ENCODE measurements around the gene SPATA45.
"Not testable (repeated sequence)": the region's sequence is repeated elsewhere in the genome, so short reads cannot be mapped to it uniquely, and the experiment has no call there.

Gene SPATA45

DNA sequence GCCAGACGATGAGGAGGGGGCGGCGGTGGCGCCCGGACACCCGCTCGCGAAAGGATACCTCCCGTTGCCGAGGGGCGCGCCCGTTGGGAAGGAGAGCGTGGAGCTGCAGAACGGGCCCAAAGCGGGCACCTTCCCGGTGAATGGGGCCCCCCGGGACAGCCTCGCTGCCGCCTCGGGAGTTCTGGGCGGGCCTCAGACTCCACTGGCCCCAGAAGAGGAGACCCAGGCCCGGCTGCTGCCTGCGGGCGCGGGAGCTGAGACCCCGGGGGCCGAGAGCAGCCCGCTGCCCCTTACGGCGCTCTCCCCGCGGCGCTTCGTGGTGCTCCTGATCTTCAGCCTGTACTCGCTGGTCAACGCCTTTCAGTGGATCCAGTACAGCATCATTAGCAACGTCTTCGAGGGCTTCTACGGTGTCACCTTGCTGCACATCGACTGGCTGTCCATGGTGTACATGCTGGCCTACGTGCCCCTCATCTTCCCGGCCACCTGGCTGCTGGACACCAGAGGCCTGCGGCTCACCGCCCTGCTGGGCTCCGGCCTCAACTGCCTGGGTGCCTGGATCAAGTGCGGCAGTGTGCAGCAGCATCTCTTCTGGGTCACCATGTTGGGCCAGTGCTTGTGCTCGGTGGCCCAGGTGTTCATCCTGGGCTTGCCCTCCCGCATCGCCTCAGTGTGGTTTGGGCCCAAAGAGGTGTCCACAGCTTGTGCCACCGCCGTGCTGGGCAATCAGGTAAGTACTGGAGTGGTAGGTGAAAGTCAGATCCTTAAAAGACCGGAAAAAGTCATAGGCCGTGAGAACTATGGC is 11.2 kb upstream of the SPATA45 start:
- Histone ChIP-seq H3K27ac (ENCODE audit: low read depth, low read length) (peak overlapping the region; percentile 83), H3K4me1 (ENCODE audit: control insufficient read depth, insufficient read depth, low read length) (no peaks in the 10 kb centered on the region), H3K4me3 (ENCODE audit: low read length) (peak overlapping the region; percentile 88), H3K9ac (ENCODE audit: low read length) (peak overlapping the region; percentile 66), H3K27me3 (ENCODE audit: control insufficient read depth, insufficient read depth, low read length) (no peaks in the 10 kb centered on the region), H3K36me3 (ENCODE audit: control insufficient read depth, insufficient read depth, low read length) (no peaks in the 10 kb centered on the region)

DNA sequence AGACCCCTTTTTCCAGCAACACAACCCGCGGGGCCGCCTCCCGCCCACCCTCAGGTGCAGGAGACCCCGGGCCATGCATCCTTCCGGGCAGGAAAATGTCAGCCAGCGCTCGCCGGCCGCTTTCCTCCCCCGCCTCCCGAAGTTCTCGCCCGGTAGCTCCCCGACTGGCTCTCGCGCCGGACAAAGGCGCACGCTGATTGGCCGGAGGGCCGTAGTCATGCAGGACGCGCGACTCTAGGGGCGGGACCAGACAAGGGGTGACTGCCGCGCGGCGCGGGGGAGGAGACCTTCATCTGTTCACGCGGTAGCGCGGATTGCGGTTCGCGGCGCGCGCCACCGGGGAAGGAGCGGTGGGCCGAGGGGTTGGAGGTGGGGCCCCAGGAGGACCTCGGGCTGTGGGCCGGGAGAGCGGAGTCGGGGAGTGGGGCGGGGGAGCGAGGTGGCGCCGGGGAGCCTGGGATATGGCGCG is 10.6 kb upstream of the SPATA45 start, which contains the start of gene FLVCR1:
TSS of gene FLVCR1 (plus strand) at position 284 of the 469 bp plus-strand sequence. CDS start at position 462, 178 bp downstream.
- H3K4me1 ChIP-seq (ENCODE audit: control insufficient read depth, insufficient read depth, low read length): no peaks in the 10 kb centered on the region
- no peaks in the 10 kb centered on the region for H3K27me3 ChIP-seq (ENCODE audit: control insufficient read depth, insufficient read depth, low read length)
- peak within 1 kb of the TSS; percentile 84 for H3K9ac ChIP-seq (ENCODE audit: low read length)
- peak within 1 kb of the TSS; percentile 88 for H3K4me3 ChIP-seq (ENCODE audit: low read length)
- H3K36me3 ChIP-seq (ENCODE audit: control insufficient read depth, insufficient read depth, low read length): no peaks in the 10 kb centered on the region
- peak within 1 kb of the TSS; percentile 83 for H3K27ac ChIP-seq (ENCODE audit: low read depth, low read length)

DNA sequence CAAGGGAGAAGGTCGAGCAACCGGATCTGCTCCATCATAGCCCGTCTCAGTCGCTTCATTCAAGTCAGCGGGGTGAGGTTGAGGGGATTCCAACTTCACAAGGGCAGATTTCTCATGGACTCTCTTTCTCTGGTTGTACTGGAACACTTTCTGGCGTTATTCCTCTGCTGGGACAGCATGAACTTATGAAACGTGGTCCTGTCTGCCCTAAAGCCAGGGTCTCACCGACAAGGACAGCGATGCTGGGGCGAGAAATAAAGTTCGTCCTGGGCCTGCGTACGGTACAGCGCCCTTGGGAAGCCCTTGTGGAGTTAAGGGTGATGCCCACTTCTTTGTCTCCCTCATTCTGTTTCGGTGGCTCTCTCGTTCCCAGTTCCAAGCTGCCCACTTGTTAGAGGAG is 9.3 kb upstream of the SPATA45 start:
- Histone ChIP-seq H3K4me3 (ENCODE audit: low read length) (no peak overlapping the region), H3K36me3 (ENCODE audit: control insufficient read depth, insufficient read depth, low read length) (no peaks in the 10 kb centered on the region), H3K4me1 (ENCODE audit: control insufficient read depth, insufficient read depth, low read length) (no peaks in the 10 kb centered on the region), H3K9ac (ENCODE audit: low read length) (no peak overlapping the region), H3K27me3 (ENCODE audit: control insufficient read depth, insufficient read depth, low read length) (no peaks in the 10 kb centered on the region), H3K27ac (ENCODE audit: low read depth, low read length) (no peak overlapping the region)

DNA sequence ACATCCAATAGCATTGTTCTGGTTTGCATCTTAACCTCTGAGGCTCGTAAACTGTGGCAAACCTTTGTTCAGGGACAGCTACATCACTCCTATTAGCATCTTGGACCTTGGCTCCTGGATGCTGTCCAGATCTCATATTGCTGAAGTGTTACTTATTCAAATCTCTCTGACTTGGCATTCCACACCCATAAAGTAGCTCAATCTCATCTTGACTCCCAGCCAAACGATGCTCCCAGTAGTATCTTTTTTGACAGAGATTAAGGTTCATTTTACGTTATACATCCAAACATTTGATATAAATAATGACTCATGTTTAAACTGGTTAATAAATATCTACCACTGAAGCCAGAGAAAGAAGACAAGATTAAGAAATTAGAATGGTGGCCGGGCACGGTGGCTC is 6.2 kb upstream of the SPATA45 start:
- H3K27ac ChIP-seq (ENCODE audit: low read depth, low read length): no peak overlapping the region

DNA sequence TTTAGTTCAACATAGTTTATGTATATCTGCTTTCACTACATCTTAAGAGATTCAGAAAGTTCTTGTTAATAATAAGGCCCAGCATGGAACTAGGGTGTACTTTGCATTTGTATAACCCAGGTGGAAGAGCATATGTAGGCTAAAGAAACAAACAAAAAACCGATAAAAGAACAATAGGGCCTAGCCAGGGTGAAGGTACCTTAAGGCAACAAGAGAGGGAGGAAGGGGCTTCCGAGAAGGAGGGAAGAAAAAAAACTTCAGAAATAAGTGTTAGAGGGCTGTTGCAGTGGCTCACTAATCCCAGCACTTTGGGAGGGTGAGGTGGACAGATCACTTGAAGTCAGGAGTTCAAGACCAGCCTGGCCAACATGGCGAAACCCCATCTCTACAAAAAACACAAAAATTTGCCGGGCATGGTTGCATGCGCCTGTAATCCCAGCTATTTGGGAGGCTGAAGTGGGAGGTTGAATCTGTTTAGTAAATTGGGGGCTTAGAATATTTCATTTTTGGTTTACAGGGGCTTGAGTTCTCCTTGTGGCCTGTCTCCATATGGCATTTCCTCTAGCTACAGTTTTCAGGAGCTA is 4.7 kb upstream of the SPATA45 start:
- H3K36me3 ChIP-seq (ENCODE audit: control insufficient read depth, insufficient read depth, low read length): no peaks in the 10 kb centered on the region
- H3K4me1 ChIP-seq (ENCODE audit: control insufficient read depth, insufficient read depth, low read length): no peaks in the 10 kb centered on the region
- no peak overlapping the region for H3K27ac ChIP-seq (ENCODE audit: low read depth, low read length)
- no peaks in the 10 kb centered on the region for H3K27me3 ChIP-seq (ENCODE audit: control insufficient read depth, insufficient read depth, low read length)
- no peak overlapping the region for H3K9ac ChIP-seq (ENCODE audit: low read length)
- H3K4me3 ChIP-seq (ENCODE audit: low read length): no peak overlapping the region

More for the DNA sequence above, 6.2 kb upstream of the SPATA45 start:
- Histone ChIP-seq H3K4me1 (ENCODE audit: control insufficient read depth, insufficient read depth, low read length) (no peaks in the 10 kb centered on the region), H3K9ac (ENCODE audit: low read length) (no peak overlapping the region), H3K36me3 (ENCODE audit: control insufficient read depth, insufficient read depth, low read length) (no peaks in the 10 kb centered on the region), H3K4me3 (ENCODE audit: low read length) (no peak overlapping the region), H3K27me3 (ENCODE audit: control insufficient read depth, insufficient read depth, low read length) (no peaks in the 10 kb centered on the region)

DNA sequence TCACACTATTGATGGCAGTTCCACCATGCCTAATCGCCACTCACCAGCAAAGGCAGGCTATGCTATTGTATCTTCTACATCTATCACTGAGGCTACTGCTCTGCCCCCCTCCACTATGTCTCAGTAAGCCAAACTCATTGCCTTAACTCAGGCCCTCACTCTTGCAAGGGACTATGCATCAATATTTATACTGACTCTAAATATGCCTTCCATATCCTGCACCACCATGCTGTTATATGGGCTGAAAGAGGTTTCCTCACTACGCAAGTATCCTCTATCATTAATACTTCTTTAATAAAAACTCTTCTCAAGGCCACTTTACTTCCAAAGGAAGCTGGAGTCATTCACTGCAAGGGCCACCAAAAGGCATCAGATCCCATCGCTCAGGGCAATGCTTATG is 2.9 kb downstream of the SPATA45 start:
- H3K27ac ChIP-seq (ENCODE audit: low read depth, low read length); H3K4me1 ChIP-seq (ENCODE audit: control insufficient read depth, insufficient read depth, low read length); H3K27me3 ChIP-seq (ENCODE audit: control insufficient read depth, insufficient read depth, low read length); H3K9ac ChIP-seq (ENCODE audit: low read length); H3K4me3 ChIP-seq (ENCODE audit: low read length); H3K36me3 ChIP-seq (ENCODE audit: control insufficient read depth, insufficient read depth, low read length): not testable (repeated sequence)

DNA sequence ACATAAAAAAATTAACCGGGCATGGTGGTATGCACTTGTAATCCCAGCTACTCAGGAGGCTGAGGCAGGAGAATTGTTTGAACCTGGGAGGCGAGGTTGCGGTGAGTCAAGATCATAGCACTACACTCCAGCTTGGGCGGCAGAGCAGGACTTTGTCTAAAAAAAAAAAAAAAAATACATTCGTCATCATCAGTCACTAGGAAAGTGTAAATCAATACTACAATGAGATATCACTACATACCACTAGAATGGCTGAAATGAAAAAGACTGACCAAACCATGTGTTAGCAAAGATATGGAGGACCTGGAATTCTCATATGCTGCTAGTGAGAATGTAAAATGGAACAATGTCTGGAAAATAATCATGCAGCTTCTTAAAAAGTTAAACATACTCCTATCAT is 9.3 kb downstream of the SPATA45 start:
- no peak overlapping the region for H3K4me3 ChIP-seq (ENCODE audit: low read length)
- no peaks in the 10 kb centered on the region for H3K36me3 ChIP-seq (ENCODE audit: control insufficient read depth, insufficient read depth, low read length)
- H3K27me3 ChIP-seq (ENCODE audit: control insufficient read depth, insufficient read depth, low read length): no peaks in the 10 kb centered on the region
- no peaks in the 10 kb centered on the region for H3K4me1 ChIP-seq (ENCODE audit: control insufficient read depth, insufficient read depth, low read length)
- H3K27ac ChIP-seq (ENCODE audit: low read depth, low read length): no peak overlapping the region
- H3K9ac ChIP-seq (ENCODE audit: low read length): no peak overlapping the region

DNA sequence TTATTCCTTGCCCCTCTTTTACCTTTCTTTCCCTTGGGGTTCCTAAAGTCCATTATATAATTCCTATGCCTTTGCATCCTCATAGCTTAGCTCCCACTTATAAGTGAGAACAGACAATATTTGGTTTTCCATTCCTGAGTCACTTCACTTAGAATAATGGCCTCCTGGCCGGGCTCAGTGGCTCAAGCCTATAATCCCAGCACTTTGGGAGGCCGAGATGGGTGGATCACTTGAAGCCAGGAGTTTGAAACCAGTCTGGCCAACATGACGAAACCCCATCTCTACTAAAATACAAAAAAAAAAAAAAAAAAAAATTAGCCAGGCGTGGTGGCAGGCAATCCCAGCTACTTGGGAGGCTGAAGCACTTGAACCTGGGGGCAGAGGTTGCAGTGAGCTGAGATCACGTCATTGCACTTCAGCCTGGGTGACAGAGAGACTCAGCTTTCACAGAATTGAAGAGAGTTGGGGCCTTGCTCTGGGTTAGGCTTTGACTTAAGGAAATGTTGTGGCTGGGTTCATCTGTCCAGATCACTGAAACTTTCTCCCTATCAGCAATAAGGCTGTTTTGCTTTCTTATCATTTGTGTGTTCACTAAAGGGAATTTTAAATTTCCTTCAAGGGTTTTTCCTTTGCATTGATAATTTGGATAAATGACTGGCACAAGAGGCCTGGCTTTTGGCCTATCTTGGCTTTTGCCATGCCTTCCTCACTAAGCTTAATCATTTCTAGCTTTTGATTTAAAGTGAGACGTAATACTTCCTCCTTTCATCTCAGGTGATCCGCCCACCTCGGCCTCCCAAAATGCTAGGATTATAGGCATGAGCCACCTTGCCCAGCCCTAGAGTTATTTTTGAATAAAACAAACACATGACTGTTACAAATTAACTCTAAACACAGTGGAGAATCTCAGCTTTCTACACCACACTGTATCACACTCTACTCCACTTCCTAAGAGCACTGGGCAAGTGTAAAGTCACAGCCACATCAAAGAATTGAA is 13.9 kb downstream of the SPATA45 start:
- not testable (repeated sequence) for H3K36me3 ChIP-seq (ENCODE audit: control insufficient read depth, insufficient read depth, low read length); H3K27ac ChIP-seq (ENCODE audit: low read depth, low read length); H3K4me3 ChIP-seq (ENCODE audit: low read length)

DNA sequence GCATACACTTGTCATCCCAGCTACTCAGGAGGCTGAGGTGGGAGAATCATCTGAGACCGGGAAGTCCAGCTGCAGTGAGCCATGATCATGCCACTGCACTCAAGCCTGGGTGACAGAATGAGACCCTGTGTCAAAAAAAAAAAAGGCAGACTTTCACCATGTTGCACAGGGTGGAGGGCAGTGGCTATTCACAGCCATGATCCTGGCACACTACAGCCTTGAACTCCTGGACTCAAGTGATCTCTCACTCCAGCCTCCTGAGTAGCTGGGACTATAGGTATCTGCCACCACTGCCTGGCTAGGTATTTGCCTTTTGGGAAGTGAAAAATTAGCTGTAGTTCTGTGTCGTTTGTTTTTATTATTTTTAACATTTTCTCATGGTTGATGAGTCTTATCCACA is 19.1 kb downstream of the SPATA45 start:
- no peaks in the 10 kb centered on the region for H3K4me1 ChIP-seq (ENCODE audit: control insufficient read depth, insufficient read depth, low read length)
- no peak overlapping the region for H3K9ac ChIP-seq (ENCODE audit: low read length)
- no peaks in the 10 kb centered on the region for H3K36me3 ChIP-seq (ENCODE audit: control insufficient read depth, insufficient read depth, low read length)
- H3K27ac ChIP-seq (ENCODE audit: low read depth, low read length): no peak overlapping the region
- no peak overlapping the region for H3K4me3 ChIP-seq (ENCODE audit: low read length)
- no peaks in the 10 kb centered on the region for H3K27me3 ChIP-seq (ENCODE audit: control insufficient read depth, insufficient read depth, low read length)

More for the DNA sequence above, 13.9 kb downstream of the SPATA45 start:
- not testable (repeated sequence) for H3K9ac ChIP-seq (ENCODE audit: low read length); H3K4me1 ChIP-seq (ENCODE audit: control insufficient read depth, insufficient read depth, low read length); H3K27me3 ChIP-seq (ENCODE audit: control insufficient read depth, insufficient read depth, low read length)

DNA sequence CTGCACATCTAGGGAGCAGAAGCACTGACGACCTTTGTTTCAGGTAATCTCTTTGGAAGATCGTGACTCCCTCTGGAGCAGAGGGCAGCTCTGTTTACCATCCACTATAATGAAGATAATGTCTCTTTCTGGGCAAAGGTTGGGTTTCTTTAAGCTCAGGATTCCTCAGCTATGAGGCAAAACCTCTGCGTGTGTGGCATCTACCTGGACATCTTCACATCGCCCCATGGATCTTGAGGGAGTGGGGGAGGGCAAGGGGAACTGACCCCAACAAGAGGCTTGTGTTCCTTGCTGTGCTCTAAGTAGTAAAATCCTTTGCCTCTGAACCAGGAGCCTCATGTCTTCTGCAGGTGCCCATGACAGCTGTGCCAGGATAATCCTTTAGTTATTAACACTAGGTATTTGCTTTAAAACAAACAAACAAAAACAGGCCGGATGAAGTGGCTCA is 19.6 kb downstream of the SPATA45 start:
- H3K9ac ChIP-seq (ENCODE audit: low read length): no peak overlapping the region
- no peak overlapping the region for H3K4me3 ChIP-seq (ENCODE audit: low read length)
- no peaks in the 10 kb centered on the region for H3K4me1 ChIP-seq (ENCODE audit: control insufficient read depth, insufficient read depth, low read length)
- H3K27ac ChIP-seq (ENCODE audit: low read depth, low read length): no peak overlapping the region
- no peaks in the 10 kb centered on the region for H3K27me3 ChIP-seq (ENCODE audit: control insufficient read depth, insufficient read depth, low read length)
- no peaks in the 10 kb centered on the region for H3K36me3 ChIP-seq (ENCODE audit: control insufficient read depth, insufficient read depth, low read length)

DNA sequence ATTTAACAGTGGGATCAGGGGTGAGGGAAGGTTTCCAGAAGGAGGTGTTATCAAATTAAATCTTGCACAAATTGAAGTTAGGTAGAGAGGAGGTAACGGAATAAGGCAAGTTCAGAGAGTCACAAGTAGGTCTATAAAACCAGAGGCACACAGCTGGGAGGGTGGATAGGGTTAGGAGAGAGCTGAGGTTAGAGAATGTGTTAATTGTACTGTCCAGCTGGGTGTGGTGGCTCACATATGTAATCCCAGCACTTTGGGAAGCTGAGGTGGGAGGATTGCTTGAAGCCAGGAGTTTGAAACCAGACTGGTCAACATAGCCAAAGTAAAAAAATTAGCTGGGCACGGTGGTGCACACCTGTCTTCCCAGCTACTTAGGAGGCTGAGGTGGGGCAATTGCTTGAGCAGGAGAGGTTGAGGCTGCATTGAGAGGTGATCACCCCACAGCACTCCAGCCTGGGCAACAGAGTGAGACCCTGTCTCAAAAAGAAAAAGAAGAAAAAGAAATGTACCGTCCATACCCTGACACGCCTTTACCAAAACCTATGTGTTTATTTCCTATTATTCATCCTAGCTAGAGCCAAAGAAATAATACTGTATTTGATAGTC is 20.2 kb downstream of the SPATA45 start:
- Histone ChIP-seq H3K36me3 (ENCODE audit: control insufficient read depth, insufficient read depth, low read length) (no peaks in the 10 kb centered on the region), H3K4me1 (ENCODE audit: control insufficient read depth, insufficient read depth, low read length) (no peaks in the 10 kb centered on the region), H3K27ac (ENCODE audit: low read depth, low read length) (no peak overlapping the region), H3K27me3 (ENCODE audit: control insufficient read depth, insufficient read depth, low read length) (no peaks in the 10 kb centered on the region), H3K4me3 (ENCODE audit: low read length) (no peak overlapping the region), H3K9ac (ENCODE audit: low read length) (no peak overlapping the region)
